SHP77 treated with DMSO at 0.1 percent for 48 hours (cell line): ENCODE data around the gene ZKSCAN8.

Source experiments
- DNase-seq: peaks from one replicate; lab custom pipeline; 2025; lab: John Stamatoyannopoulos, UW

The ZKSCAN8 gene

DNA sequence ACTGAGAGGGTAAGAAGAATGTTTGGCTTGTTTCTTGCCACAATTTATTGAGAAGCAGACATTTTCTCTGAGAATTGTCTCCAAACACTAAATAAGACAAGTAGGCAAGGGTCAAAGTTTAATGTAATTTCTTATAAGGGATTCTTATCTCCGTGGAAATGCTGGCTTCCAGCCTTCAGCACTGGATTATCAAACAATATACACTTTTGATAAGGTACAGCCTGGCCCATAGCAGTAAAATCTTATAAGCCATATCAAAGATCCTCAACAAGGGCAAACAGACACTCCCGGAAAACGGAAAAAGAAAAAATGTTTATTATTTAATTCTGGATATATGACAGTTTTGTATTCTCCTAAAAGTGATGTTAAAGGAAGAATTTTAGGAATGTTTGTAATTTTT, 64.8 kb downstream of the ZKSCAN8 start:
- DNase-seq, result no peak

DNA sequence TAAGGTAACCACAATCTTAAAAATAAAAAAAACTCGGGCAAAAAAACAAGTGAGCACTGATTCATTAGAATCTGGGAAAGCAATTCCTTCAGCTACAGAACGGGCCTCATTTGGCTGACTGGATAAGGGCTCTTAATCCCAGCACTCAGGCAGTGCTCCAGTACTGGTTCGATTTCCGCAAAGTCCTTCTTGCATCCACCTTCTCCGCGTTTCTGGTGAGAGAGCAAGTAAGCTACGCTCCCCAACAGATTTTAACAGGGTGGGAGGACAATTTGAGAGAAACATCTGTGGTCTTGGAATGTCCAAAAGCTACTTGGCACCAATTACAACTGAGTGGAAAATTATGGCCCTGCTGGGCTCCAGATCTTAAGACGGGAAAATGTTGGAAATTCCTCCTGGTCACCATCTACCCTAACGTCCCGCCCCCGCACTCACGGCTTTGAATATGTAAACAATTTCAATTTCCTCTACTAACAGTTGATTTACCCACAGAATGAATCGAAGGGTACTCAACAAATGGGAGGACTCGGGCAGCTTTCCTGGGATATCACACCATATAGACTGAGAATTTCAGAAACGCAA, 65.3 kb downstream of the ZKSCAN8 start:
- DNase-seq, result no peak

DNA sequence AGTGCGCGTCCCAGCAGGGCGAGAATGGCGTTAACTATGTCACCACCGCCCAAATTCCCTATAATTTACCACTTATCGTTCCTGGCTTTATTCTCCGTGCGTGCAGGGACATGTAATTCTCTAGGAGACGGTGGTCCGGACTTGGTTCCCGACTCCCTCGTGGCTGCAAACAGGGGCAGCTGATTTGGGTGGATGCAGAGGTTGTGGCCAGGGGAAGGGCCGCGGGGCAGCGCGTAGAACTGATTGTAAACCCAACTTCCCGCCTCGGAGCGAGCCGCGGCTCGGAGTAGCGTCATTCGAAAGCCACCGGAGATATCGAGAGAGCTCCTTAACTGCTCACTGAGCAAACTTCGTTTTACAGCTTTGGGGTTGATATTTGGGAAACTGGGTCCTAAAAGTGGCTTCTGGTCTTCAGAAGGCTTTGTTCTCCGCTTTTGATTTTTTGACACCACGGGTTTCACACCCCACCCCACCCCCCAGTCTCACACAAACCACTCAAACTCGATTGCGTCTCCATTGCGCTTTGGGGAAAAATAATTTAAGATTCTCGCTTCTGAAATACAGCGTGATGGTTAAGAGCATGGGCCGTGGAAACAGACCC, 65.9 kb downstream of the ZKSCAN8 start:
- DNase-seq, result no peak

DNA sequence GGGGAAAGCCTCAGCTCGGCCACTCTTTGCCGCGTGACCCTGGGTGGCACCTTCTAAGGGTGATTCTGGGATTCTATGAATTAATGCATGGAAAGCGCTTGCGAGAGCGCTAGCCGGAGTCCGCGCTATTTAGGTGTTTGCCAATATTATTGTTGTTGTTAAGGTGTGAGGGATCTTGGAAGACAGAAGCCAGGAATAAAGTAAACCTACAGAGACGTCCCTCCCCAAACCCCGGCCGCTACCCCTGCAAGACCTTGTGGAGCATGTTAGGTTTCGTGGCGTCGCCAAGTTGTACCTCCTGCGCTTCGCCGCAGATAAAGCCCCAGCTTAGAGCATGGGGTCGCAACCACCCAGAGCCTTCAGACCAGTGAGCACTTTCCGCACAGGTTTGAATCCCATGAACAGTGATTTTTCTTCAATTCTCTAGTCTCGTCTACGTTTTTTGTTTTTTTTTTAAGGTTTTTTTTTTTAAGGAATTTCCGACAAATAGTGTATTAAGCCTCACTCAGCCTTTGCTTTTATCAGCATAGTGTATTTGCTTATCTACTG, 66.5 kb downstream of the ZKSCAN8 start:
- DNase-seq, result no peak
